Measurements from ENCODE around the gene IKBKE.
"Not testable (repeated sequence)": the region's sequence is repeated elsewhere in the genome, so short reads cannot be mapped to it uniquely, and the experiment has no call there.

The IKBKE gene

DNA sequence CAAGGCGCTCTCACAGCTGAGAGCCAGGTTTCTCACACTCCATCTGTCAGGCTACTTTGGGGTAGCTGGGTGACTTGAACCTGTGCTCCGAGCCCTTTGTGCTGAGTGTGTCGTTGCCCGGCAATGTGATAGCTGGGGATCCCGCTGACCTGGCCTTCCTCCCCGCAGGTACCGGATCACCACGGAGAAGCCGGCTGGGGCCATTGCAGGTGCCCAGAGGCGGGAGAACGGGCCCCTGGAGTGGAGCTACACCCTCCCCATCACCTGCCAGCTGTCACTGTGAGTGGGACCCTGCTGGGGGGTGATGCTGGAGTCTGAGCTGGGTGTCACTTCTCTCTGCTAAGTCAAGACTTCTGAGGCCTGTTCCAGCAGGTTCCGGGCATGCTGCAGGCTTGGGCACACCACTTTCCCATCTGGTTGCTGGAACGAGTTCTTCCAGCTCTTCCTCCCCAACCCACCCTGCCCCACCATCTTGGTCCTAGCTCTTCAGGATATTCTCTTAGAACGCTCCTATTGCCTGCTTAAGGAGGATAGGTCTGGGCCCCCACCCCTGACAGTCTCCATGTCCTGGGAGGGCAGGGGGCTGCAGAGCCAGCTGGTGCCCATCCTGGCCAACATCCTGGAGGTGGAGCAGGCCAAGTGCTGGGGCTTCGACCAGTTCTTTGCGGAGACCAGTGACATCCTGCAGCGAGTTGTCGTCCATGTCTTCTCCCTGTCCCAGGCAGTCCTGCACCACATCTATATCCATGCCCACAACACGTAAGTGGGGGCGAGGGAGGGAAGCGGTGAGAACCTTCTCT is 7.5 kb downstream of the IKBKE start:
- TF ChIP-seq, protein P1, sequence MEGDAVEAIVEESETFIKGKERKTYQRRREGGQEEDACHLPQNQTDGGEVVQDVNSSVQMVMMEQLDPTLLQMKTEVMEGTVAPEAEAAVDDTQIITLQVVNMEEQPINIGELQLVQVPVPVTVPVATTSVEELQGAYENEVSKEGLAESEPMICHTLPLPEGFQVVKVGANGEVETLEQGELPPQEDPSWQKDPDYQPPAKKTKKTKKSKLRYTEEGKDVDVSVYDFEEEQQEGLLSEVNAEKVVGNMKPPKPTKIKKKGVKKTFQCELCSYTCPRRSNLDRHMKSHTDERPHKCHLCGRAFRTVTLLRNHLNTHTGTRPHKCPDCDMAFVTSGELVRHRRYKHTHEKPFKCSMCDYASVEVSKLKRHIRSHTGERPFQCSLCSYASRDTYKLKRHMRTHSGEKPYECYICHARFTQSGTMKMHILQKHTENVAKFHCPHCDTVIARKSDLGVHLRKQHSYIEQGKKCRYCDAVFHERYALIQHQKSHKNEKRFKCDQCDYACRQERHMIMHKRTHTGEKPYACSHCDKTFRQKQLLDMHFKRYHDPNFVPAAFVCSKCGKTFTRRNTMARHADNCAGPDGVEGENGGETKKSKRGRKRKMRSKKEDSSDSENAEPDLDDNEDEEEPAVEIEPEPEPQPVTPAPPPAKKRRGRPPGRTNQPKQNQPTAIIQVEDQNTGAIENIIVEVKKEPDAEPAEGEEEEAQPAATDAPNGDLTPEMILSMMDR (conservative IDR thresholded peaks at IDR 0.05; ENCODE audit: control insufficient read depth, insufficient read depth, low read depth, low read length) = no peak
- no peak for DNase-seq (ENCODE audit: low read depth)
- no peak overlapping the region for H3K4me3 ChIP-seq (ENCODE audit: control insufficient read depth, low read depth, low read length)

DNA sequence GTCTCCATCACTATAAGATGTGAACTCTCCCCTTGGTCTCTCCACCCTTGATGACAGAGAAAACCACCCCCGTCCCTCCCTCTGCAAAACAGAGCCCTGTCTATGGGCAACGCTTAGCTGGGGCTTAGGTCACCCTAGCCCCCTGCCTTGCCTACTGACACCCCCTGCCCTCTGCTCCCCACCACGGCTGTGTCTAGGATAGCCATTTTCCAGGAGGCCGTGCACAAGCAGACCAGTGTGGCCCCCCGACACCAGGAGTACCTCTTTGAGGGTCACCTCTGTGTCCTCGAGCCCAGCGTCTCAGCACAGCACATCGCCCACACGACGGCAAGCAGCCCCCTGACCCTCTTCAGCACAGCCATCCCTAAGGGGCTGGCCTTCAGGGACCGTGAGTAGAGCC is 8.5 kb downstream of the IKBKE start:
- DNase-seq (ENCODE audit: low read depth) = no peak
- H3K4me3 ChIP-seq (ENCODE audit: control insufficient read depth, low read depth, low read length) = no peak overlapping the region
- TF ChIP-seq, protein P1 (conservative IDR thresholded peaks at IDR 0.05; ENCODE audit: control insufficient read depth, insufficient read depth, low read depth, low read length) = no peak

DNA sequence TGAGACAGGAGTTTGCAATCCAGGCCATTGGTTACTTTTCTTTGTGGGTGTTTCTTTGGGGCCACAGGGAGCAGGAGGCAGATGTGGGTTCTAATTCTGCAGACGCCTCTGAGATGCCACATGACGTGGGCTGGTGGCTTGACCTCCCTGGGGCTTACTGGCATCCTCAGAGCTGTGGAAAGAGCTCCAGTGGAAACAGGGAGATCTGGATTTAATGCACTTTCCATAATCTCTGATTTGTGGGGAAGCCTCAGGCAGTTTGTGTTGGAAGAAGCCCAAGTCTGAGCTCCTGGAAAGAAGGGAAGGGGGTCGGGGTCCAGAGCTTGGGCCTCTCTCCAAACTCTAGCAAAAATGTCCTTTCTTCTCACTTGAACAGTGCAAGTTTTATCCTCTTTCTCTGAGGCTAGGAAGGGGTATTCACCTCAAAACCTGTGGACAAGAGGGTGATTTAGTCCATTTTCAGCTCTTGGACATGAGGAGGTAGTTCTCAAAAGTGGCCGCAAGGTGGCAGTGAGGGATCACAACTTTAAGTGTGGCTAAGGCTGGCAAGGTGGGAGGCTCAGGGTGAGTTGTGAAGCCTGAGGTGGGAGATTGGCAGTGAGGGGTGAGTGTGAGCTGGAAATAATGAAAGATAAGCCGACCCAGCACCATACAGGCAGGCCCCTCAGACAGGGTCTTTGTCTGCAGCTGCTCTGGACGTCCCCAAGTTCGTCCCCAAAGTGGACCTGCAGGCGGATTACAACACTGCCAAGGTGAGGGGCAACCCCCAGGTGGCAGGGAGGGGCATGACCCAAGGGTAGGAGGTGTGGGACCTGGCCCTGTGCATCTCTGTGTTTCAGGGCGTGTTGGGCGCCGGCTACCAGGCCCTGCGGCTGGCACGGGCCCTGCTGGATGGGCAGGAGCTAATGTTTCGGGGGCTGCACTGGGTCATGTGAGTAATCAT is 9.2 kb downstream of the IKBKE start:
- TF ChIP-seq, protein P1 (conservative IDR thresholded peaks at IDR 0.05; ENCODE audit: control insufficient read depth, insufficient read depth, low read depth, low read length) = peak; percentile 85
- DNase-seq (ENCODE audit: low read depth) = peak; percentile 81
- no peak overlapping the region for H3K4me3 ChIP-seq (ENCODE audit: control insufficient read depth, low read depth, low read length)

DNA sequence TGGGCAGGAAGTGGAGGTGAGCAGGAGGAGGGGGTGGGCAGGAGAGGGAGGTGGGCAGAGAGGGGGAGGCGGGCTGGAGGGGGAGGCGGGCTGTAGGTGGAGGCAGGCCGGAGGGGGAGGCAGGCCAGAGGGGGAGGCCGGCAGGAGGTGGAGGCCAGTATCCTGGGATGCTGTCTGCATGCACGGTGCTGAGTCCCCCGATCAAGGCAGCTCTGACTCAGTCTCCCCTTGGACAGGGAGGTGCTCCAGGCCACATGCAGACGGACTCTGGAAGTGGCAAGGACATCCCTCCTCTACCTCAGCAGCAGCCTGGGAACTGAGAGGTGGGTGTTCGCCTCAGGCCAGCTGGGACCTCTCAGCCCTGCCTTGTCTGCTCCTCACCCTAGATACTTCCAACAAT is 9.9 kb downstream of the IKBKE start:
- TF ChIP-seq, protein P1 (conservative IDR thresholded peaks at IDR 0.05; ENCODE audit: control insufficient read depth, insufficient read depth, low read depth, low read length) = no peak
- no peak overlapping the region for H3K4me3 ChIP-seq (ENCODE audit: control insufficient read depth, low read depth, low read length)
- DNase-seq (ENCODE audit: low read depth) = no peak

DNA sequence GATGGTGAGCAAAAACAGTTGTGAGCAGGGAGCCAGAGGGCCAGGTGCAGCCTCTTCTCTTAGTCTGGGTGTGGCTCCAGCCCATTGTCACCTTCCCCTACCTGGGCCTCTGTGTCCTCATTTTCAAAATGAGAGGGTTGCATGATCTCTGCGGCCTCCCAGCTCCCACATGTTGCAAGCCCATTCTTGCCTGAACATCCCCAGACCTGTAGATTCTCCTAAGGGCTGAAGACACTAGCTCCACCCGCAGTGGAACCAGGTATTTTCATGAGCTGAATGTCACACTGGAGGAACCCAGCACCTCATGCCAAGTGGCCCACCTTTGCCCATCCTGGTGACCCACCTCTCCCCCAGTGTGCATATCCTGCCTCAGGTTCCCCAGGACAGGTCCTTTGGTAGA is 12.3 kb downstream of the IKBKE start:
- no peak overlapping the region for H3K4me3 ChIP-seq (ENCODE audit: control insufficient read depth, low read depth, low read length)
- TF ChIP-seq, protein P1 (conservative IDR thresholded peaks at IDR 0.05; ENCODE audit: control insufficient read depth, insufficient read depth, low read depth, low read length) = no peak
- no peak for DNase-seq (ENCODE audit: low read depth)

DNA sequence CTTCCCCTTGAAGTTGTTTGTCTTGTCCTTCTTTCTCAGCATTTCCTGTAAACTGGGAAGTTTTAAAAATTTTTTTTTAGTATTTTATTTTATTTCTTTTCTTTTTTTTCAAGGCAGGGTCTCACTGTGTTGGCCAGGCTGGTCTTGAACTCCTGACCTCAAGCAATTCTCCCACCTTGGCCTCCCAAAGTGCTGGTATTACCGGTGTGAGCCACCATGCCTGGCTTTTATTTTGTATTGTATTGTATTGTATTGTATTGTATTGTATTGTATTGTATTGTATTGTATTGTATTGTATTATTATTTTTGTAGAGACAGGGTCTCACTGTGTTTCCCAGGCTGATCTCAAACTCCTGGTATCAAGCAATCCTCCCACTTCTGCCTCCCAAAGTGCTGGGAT is 13.6 kb downstream of the IKBKE start:
- H3K4me3 ChIP-seq (ENCODE audit: control insufficient read depth, low read depth, low read length); DNase-seq (ENCODE audit: low read depth): not testable (repeated sequence)

DNA sequence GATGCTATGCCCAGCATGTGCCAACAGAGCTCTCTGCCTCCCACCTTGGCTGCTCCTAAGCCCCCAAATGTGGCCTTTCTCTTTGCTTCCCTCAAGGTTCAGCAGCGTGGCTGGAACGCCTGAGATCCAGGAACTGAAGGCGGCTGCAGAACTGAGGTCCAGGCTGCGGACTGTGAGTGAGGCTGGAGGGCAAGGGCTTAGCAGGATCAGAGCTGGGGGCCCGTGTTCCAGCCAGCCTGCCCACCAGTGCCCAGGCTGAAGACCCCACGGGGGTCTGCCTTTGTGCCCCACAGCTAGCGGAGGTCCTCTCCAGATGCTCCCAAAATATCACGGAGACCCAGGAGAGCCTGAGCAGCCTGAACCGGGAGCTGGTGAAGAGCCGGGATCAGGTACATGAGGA is 14.6 kb downstream of the IKBKE start:
- H3K4me3 ChIP-seq (ENCODE audit: control insufficient read depth, low read depth, low read length) = no peak overlapping the region
- no peak for DNase-seq (ENCODE audit: low read depth)
- TF ChIP-seq, protein P1 (conservative IDR thresholded peaks at IDR 0.05; ENCODE audit: control insufficient read depth, insufficient read depth, low read depth, low read length) = no peak
